Esophagus muscularis mucosa (tissue), 4 donors: Measurements from ENCODE around the gene NWD2.

Source experiments
- EP300 ChIP-seq: sonication (generic); formaldehyde crosslinking; IDR thresholded peaks from one replicate; pipeline ENCODE4 v1.6.1; 2017; ENCODE audit warnings: antibody characterized with exemption
- POLR2A ChIP-seq: fragments of 450-650 bp; IDR thresholded peaks from one replicate; pipeline ENCODE4 v1.6.1; 2017; ENCODE audit warnings: antibody characterized with exemption, moderate library complexity, mild to moderate bottlenecking, low read depth
- POLR2AphosphoS5 ChIP-seq, 2 donors: sonication (generic); formaldehyde crosslinking; IDR thresholded peaks; one replicate each; pipeline ENCODE4 v1.6.1; 2017; ENCODE audit warnings: antibody characterized with exemption in 2 of 2
- TF ChIP-seq, protein P1 (sequence below), 3 experiments: fragments of 200-600 bp in 2 of 3; fragments of 450-650 bp in 1 of 3; sonication (generic) in 2 of 3; IDR thresholded peaks; one replicate each; pipeline ENCODE4 v1.5.1; 2017 to 2019; ENCODE audit warnings: antibody characterized with exemption in 3 of 3, mild to moderate bottlenecking in 2 of 3, moderate library complexity in 1 of 3

DNA sequence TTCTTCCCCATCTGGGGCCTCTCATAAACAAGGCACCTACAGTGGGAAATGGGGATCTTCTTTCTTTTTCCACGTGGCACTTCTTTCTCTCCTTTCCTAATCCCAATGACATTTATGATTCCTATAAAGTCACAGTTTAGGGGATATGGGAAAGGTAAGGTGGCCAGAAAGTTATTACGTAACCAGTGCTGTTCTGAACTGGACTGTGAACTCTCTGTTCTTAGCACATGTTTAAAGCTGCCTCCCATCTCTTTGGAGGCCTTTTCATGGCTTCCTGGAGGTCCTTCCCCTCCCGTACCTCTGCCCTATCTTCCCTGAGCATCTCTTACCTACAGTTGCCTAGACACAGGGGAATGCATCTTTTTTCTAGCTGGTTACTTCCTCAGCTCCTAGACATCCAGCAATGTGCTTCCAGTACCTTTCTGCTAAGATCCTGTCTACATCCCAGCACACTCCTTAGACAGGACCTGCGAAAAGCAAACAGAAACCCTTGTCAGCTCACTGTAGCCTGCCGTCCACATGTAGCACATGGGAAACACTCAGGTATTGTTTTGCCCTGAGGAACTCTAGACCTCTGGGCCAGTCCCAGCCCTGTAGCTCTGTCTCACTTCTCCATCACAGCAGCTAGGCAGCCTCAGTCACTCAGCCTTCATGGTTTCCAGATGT lies 195.4 kb downstream of the NWD2 start:
- TF ChIP-seq, protein P1, sequence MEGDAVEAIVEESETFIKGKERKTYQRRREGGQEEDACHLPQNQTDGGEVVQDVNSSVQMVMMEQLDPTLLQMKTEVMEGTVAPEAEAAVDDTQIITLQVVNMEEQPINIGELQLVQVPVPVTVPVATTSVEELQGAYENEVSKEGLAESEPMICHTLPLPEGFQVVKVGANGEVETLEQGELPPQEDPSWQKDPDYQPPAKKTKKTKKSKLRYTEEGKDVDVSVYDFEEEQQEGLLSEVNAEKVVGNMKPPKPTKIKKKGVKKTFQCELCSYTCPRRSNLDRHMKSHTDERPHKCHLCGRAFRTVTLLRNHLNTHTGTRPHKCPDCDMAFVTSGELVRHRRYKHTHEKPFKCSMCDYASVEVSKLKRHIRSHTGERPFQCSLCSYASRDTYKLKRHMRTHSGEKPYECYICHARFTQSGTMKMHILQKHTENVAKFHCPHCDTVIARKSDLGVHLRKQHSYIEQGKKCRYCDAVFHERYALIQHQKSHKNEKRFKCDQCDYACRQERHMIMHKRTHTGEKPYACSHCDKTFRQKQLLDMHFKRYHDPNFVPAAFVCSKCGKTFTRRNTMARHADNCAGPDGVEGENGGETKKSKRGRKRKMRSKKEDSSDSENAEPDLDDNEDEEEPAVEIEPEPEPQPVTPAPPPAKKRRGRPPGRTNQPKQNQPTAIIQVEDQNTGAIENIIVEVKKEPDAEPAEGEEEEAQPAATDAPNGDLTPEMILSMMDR (IDR thresholded peaks at IDR 0.05): no peak
- no peak for TF ChIP-seq POLR2A
- TF ChIP-seq POLR2AphosphoS5 (IDR thresholded peaks at IDR 0.05): no peak
- no peak for TF ChIP-seq EP300
